Measurements from ENCODE around the gene FAM204A. TPM values are rescaled to one million over a fixed set of nuclear protein-coding genes. Genes with fewer than 3 reads are reported as not detected.

Gene FAM204A
- total and polyA plus RNA-seq, 9 donors = 22.9 to 82.1 (median 68.9) TPM

- intact Hi-C loops (cut with DNase I) = no loop called here
- DNase-seq = no peak
- 18 to 37% (median 33%) methylated on average over 4 of the region's 4 CpGs for WGBS, 3 donors
Observed at GRCh38 chr10:118373786-118374185, 31.7 kb upstream of the FAM204A start.

GRCh38 chr10:118370499-118370898 lies 28.4 kb upstream of the FAM204A start:
- no peaks in the 10 kb centered on the region for H3K36me3 ChIP-seq
- 88 to 97% (median 95%) methylated on average over 2 of the region's 2 CpGs for WGBS, 3 donors

More at GRCh38 chr10:118373786-118374185, 31.7 kb upstream of the FAM204A start:
- Histone ChIP-seq H3K27ac (no peak overlapping the region), H3K9me3 (no peaks in the 10 kb centered on the region), H3K4me3 (no peak overlapping the region), H3K27me3 (no peaks in the 10 kb centered on the region), H3K4me1 (ENCODE audit: insufficient read depth) (no peaks in the 10 kb centered on the region), H3K36me3 (no peaks in the 10 kb centered on the region)
- no peak for TF ChIP-seq POLR2A (IDR thresholded peaks at IDR 0.05)
- TF ChIP-seq CTCF (IDR thresholded peaks at IDR 0.05) = no peak
- TF ChIP-seq EP300 (IDR thresholded peaks at IDR 0.05) = no peak

GRCh38 chr10:118369641-118370205 lies 27.6 kb upstream of the FAM204A start:
- WGBS, 3 donors = 87 to 88% (median 87%) methylated on average over 4 of the region's 4 CpGs
- Histone ChIP-seq H3K36me3 (no peaks in the 10 kb centered on the region), H3K27me3 (no peaks in the 10 kb centered on the region), H3K27ac (no peak overlapping the region), H3K4me1 (ENCODE audit: insufficient read depth) (no peaks in the 10 kb centered on the region), H3K4me3 (no peak overlapping the region), H3K9me3 (no peaks in the 10 kb centered on the region)
- no peak for DNase-seq
- intact Hi-C loops (cut with DNase I) = no loop called here
- TF ChIP-seq CTCF (IDR thresholded peaks at IDR 0.05) (no peak), POLR2A (IDR thresholded peaks at IDR 0.05) (no peak)

More at GRCh38 chr10:118370499-118370898, 28.4 kb upstream of the FAM204A start:
- H3K9me3 ChIP-seq = no peaks in the 10 kb centered on the region
- H3K4me1 ChIP-seq (ENCODE audit: insufficient read depth) = no peaks in the 10 kb centered on the region
- DNase-seq = no peak
- no peak overlapping the region for H3K27ac ChIP-seq
- intact Hi-C loops (cut with DNase I) = no loop called here
- no peaks in the 10 kb centered on the region for H3K27me3 ChIP-seq
- TF ChIP-seq CTCF (IDR thresholded peaks at IDR 0.05) (no peak), EP300 (IDR thresholded peaks at IDR 0.05) (no peak), POLR2A (IDR thresholded peaks at IDR 0.05) (no peak)
- H3K4me3 ChIP-seq = no peak overlapping the region

- intact Hi-C loops (cut with DNase I) = no loop called here
- TF ChIP-seq EP300 (IDR thresholded peaks at IDR 0.05) (no peak), POLR2A (IDR thresholded peaks at IDR 0.05) (no peak), CTCF (IDR thresholded peaks at IDR 0.05) (no peak)
- Histone ChIP-seq H3K27me3 (no peaks in the 10 kb centered on the region), H3K4me3 (no peak overlapping the region), H3K36me3 (no peaks in the 10 kb centered on the region), H3K9me3 (no peaks in the 10 kb centered on the region), H3K27ac (no peak overlapping the region), H3K4me1 (ENCODE audit: insufficient read depth) (no peaks in the 10 kb centered on the region)
- DNase-seq = no peak
Observed at GRCh38 chr10:118365702-118366101, 23.6 kb upstream of the FAM204A start.
